Erythroblast (primary cell): ENCODE results near the gene PPP1R13B.

Experiments used
- GATA1 ChIP-seq: IDR thresholded peaks from 2 replicates; pipeline ENCODE4 v1.6.1; 2011; ENCODE audit warnings: low read depth, mild to moderate bottlenecking, control low read depth, low read length, moderate library complexity
- POLR2A ChIP-seq: IDR thresholded peaks from 2 replicates; pipeline ENCODE4 v1.6.1; 2011; ENCODE audit warnings: mild to moderate bottlenecking, low read length

DNA sequence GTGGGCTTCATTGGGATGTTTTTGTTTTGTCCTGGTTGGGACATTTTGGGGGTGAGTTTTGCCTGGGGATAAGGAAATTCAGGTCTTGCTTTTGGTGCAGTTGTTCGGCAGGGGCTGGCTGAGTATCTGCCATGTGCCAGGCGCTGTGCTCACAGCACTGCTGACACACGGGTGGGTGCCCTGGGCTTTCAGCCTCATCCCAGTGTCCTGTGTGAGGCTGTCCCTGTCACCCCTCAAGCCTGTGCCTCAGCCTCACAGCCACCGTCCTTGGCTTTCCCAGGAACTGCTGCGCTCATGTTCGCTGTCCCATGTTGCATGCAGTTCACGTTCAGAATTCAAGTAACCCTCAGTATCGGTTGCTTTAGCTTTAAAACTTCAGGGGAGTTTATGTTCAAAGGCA is 157.0 kb downstream of the PPP1R13B start:
- TF ChIP-seq POLR2A (no peak), GATA1 (no peak)
